HepG2 (cell line): ENCODE measurements around the gene RNLS. TPM values are rescaled to one million over a fixed set of nuclear protein-coding genes. Genes with fewer than 3 reads are reported as not detected.

Experiments used
- ATAC-seq: fragments of 200-7000 bp; cut with Tn5 transposase; 3 replicates; pipeline ENCODE4 v1.9.1; 2020; ENCODE audit warnings: mild to moderate bottlenecking, moderate library complexity
- BruUV-seq: library from RNA; stranded (reverse); fragments of 400-500 nt; replicated peaks from 2 replicates; lab custom pipeline; 2021; lab: Mats Ljungman, UMichigan
- CTCF ChIA-PET: fragments of 300-600 bp; formaldehyde crosslinking; extraction: SDS; loops from one replicate; lab custom pipeline; 2021; ENCODE audit warnings: low total read pairs, inconsistent platforms, low intra/inter-chr PET ratio; lab: Yijun Ruan, JAX
- POLR2A ChIA-PET: fragments of 350-600 bp; sonication (Branson Sonifier 250); formaldehyde crosslinking; loops from one replicate; lab custom pipeline; 2020; ENCODE audit warnings: antibody characterized with exemption, inconsistent platforms; lab: Yijun Ruan, JAX
- DNase-seq: peaks from one replicate; pipeline ENCODE4 v3.0.0-alpha.2; 2015; ENCODE audit warnings: low spot score
- FAIRE-seq: peaks from 3 replicates; lab custom pipeline; 2011; peaks lifted over from hg19 to GRCh38; lab: Jason Lieb, UNC
- H2AFZ ChIP-seq: one replicate; pipeline ENCODE4 v1.6.1; 2011; ENCODE audit warnings: low read length, inconsistent platforms
- H3K27ac ChIP-seq: fragments of 300-600 bp; 3 replicates; pipeline ENCODE4 v1.8.0; 2011; ENCODE audit warnings: mixed run types, mild to moderate bottlenecking, mixed read lengths, low read length, inconsistent platforms; ENCODE audit not compliant: insufficient read depth; ENCODE audit errors: extremely low read length
- H3K27me3 ChIP-seq, 2 experiments: fragments of 200-600 bp in 1 of 2; 2 replicates in 1 of 2; 3 replicates in 1 of 2; pipeline versions ENCODE4 v1.6.0 to v1.8.0; 2011; ENCODE audit warnings: low read length in 2 of 2, mild to moderate bottlenecking in 2 of 2, moderate library complexity in 2 of 2, inconsistent platforms in 1 of 2; ENCODE audit not compliant: insufficient read depth in 2 of 2, control insufficient read depth in 1 of 2
- H3K36me3 ChIP-seq, 2 experiments: fragments of 200-600 bp in 1 of 2; replicated peaks in 1 of 2; 2 replicates in 1 of 2; 3 replicates in 1 of 2; pipeline versions ENCODE4 v1.5.1 to v1.8.0; 2011; ENCODE audit warnings: low read length in 2 of 2, inconsistent platforms in 1 of 2; ENCODE audit not compliant: insufficient read depth in 2 of 2, control insufficient read depth in 1 of 2
- H3K4me1 ChIP-seq: 2 replicates; pipeline ENCODE4 v1.5.1; 2012; ENCODE audit warnings: low read length, inconsistent platforms; ENCODE audit not compliant: insufficient read depth
- H3K4me2 ChIP-seq: 2 replicates; pipeline ENCODE4 v1.6.0; 2011; ENCODE audit warnings: low read depth, low read length, inconsistent platforms
- H3K4me3 ChIP-seq, 3 experiments: fragments of 200-600 bp in 1 of 3; sonication (generic), shearing (Covaris generic) in 1 of 3; replicated peaks in 1 of 3; 2 replicates each; pipeline ENCODE4 v1.5.1; 2011 to 2016; ENCODE audit warnings: low read length in 3 of 3, inconsistent platforms in 2 of 3, low read depth in 2 of 3, mild to moderate bottlenecking in 2 of 3, control low read depth in 1 of 3, mixed read lengths in 1 of 3; ENCODE audit not compliant: insufficient read depth in 1 of 3
- H3K79me2 ChIP-seq: one replicate; pipeline ENCODE4 v1.6.1; 2011; ENCODE audit warnings: low read length, inconsistent platforms; ENCODE audit not compliant: insufficient read depth
- H3K9ac ChIP-seq: 2 replicates; pipeline ENCODE4 v1.6.0; 2011; ENCODE audit warnings: mild to moderate bottlenecking, low read depth, low read length, inconsistent platforms; ENCODE audit not compliant: insufficient read depth
- H3K9me3 ChIP-seq: 2 replicates; pipeline ENCODE4 v1.5.1; 2012; ENCODE audit warnings: mild to moderate bottlenecking, low read length
- H4K20me1 ChIP-seq: 2 replicates; pipeline ENCODE4 v1.6.0; 2011; ENCODE audit warnings: inconsistent platforms, mild to moderate bottlenecking, low read length, moderate library complexity; ENCODE audit not compliant: insufficient read depth
- ARNT ChIP-seq: fragments of 450-650 bp; IDR thresholded peaks from 2 replicates; pipeline ENCODE4 v1.6.1; 2017
- CREB1 ChIP-seq, 2 experiments: fragments of 450-650 bp in 1 of 2; IDR thresholded peaks; 2 replicates each; pipeline ENCODE4 v1.6.1; 2016 to 2017; ENCODE audit warnings: control low read depth in 1 of 2, mild to moderate bottlenecking in 1 of 2, missing compliant biosample characterization in 1 of 2, missing genetic modification characterization in 1 of 2
- FOXO1 ChIP-seq: sonication (generic); formaldehyde crosslinking; IDR thresholded peaks from 2 replicates; pipeline ENCODE4 v1.4.0; 2020; ENCODE audit warnings: missing genetic modification reagents
- GLI4 ChIP-seq: sonication (generic); formaldehyde crosslinking; IDR thresholded peaks from 2 replicates; pipeline ENCODE4 v1.5.1; 2020; ENCODE audit warnings: missing genetic modification reagents, mild to moderate bottlenecking, moderate library complexity, borderline replicate concordance
- HDAC2 ChIP-seq: sonication (generic); formaldehyde crosslinking; IDR thresholded peaks from 2 replicates; pipeline ENCODE4 v1.4.0; 2020; ENCODE audit warnings: missing genetic modification reagents
- HNF4G ChIP-seq, 2 experiments: sonication (generic) in 1 of 2; formaldehyde crosslinking in 1 of 2; IDR thresholded peaks; 2 replicates each; pipeline versions ENCODE4 v1.4.0 to v1.6.1; 2011 to 2020; ENCODE audit warnings: borderline replicate concordance in 2 of 2, low read depth in 2 of 2, mild to moderate bottlenecking in 2 of 2, low read length in 1 of 2, missing genetic modification reagents in 1 of 2, moderate library complexity in 1 of 2
- KAT8 ChIP-seq: IDR thresholded peaks from 2 replicates; pipeline ENCODE4 v1.6.1; 2016; ENCODE audit warnings: missing genetic modification reagents, missing compliant biosample characterization
- NR1H2 ChIP-seq: sonication (generic); formaldehyde crosslinking; IDR thresholded peaks from 2 replicates; pipeline ENCODE4 v1.8.1; 2022; ENCODE audit warnings: low read depth, missing genetic modification reagents, borderline replicate concordance
- PRPF4 ChIP-seq: fragments of 200-400 bp; formaldehyde crosslinking; IDR thresholded peaks from 2 replicates; pipeline ENCODE4 v1.6.1; 2016; ENCODE audit warnings: low read length, low read depth; ENCODE audit not compliant: poor library complexity, severe bottlenecking
- SAFB2 ChIP-seq: sonication (generic); formaldehyde crosslinking; IDR thresholded peaks from 2 replicates; pipeline ENCODE4 v1.5.1; 2020; ENCODE audit warnings: missing genetic modification reagents, low read depth, mild to moderate bottlenecking, borderline replicate concordance
- XBP1 ChIP-seq: sonication (generic); formaldehyde crosslinking; IDR thresholded peaks from 2 replicates; pipeline ENCODE4 v1.5.0; 2020; ENCODE audit warnings: missing genetic modification reagents
- ZNF432 ChIP-seq: sonication (generic); formaldehyde crosslinking; IDR thresholded peaks from 2 replicates; pipeline ENCODE4 v1.5.0; 2020; ENCODE audit warnings: missing genetic modification reagents, mild to moderate bottlenecking, borderline replicate concordance
- ZNF558 ChIP-seq: sonication (generic); formaldehyde crosslinking; IDR thresholded peaks from 2 replicates; pipeline ENCODE4 v1.9.0; 2022; ENCODE audit warnings: mild to moderate bottlenecking, missing genetic modification reagents, borderline replicate concordance
- ZNF570 ChIP-seq: sonication (generic); formaldehyde crosslinking; IDR thresholded peaks from 2 replicates; pipeline ENCODE4 v1.4.0; 2020; ENCODE audit warnings: mild to moderate bottlenecking, missing genetic modification reagents, borderline replicate concordance
- ZNF772 ChIP-seq: sonication (generic); formaldehyde crosslinking; IDR thresholded peaks from 2 replicates; pipeline ENCODE4 v1.5.0; 2020; ENCODE audit warnings: mild to moderate bottlenecking, missing genetic modification reagents
- ZSCAN25 ChIP-seq: sonication (generic); formaldehyde crosslinking; IDR thresholded peaks from 2 replicates; pipeline ENCODE4 v1.8.0; 2022; ENCODE audit warnings: mild to moderate bottlenecking, missing genetic modification reagents
- WGBS: methylation state at CpG from one replicate; pipeline ENCODE4 v1.1.6; 2017; ENCODE audit warnings: low lambda C conversion rate; 5-methylcytosine and 5-hydroxymethylcytosine counted together
- in situ Hi-C: cut with HindIII; loops from 2 replicates; pipeline ENCODE4 v1.10.0; 2017; ENCODE audit warnings: low pct_unique_long_range_greater_than_20kb; ENCODE audit not compliant: extremely low pct_ligation_motif_present
- intact Hi-C: fragments of 100-400 bp; cut with micrococcal nuclease; formaldehyde crosslinking; loops from one replicate; pipeline ENCODE4 v1.10.0; 2022; ENCODE audit not compliant: unreplicated experiment
- polyA plus RNA-seq, 8 experiments: library from polyadenylated mRNA; depleted of rRNA in 3 of 8; stranded (reverse) in 7 of 8; unstranded in 1 of 8; fragments of >200 nt; fragmentation: Illumina TruSeq in 4 of 8; extraction: Trizol in 4 of 8; gene quantifications; 2 replicates each; pipeline versions ENCODE4 v1.2.1 to v1.2.3, GENCODE V29; 2011 to 2016; ENCODE audit warnings: low read depth in 4 of 8, missing spikeins in 1 of 8, mixed read lengths in 1 of 8; ENCODE audit not compliant: insufficient read depth in 1 of 8
- total RNA-seq, 5 experiments: library from RNA; depleted of rRNA; stranded (reverse); fragments of >200 nt; fragmentation: Illumina TruSeq; extraction: Trizol; gene quantifications; 2 replicates each; pipeline ENCODE4 v1.2.3, GENCODE V29; 2016; ENCODE audit warnings: low read depth in 1 of 5

RNLS gene
- total and polyA plus RNA-seq, 2 of the 13 experiments (the other 11 are each of a cell fraction or from before 2014, with no cell fraction given) = not detected

GRCh38 chr10:88623835-88624234 is 40.7 kb upstream of the RNLS start:
- Histone ChIP-seq H3K4me3 (no peak overlapping the region), H3K9ac (no peak overlapping the region), H2AFZ (no peak overlapping the region), H3K27ac (no peak overlapping the region), H3K9me3 (no peaks in the 10 kb centered on the region), H3K79me2 (no peaks in the 10 kb centered on the region), H3K4me2 (no peak overlapping the region), H3K36me3 (no peaks in the 10 kb centered on the region), H3K27me3 (no peaks in the 10 kb centered on the region), H4K20me1 (no peaks in the 10 kb centered on the region), H3K4me1 (no peaks in the 10 kb centered on the region)
- in situ Hi-C loops = no loop called here
- BruUV-seq = no TSS peak
- ATAC-seq (no peak), FAIRE-seq (no peak), DNase-seq (no peak)
- TF ChIP-seq HDAC2 (no peak), ZNF432 (CRISPR knock-in tag) (no peak), FOXO1 (CRISPR knock-in tag) (no peak), KAT8 (CRISPR knock-in tag) (no peak), ZSCAN25 (CRISPR knock-in tag) (no peak), GLI4 (CRISPR knock-in tag) (no peak), PRPF4 (no peak), CREB1 (IDR thresholded peaks at IDR 0.05) (no peak), CREB1 (CRISPR knock-in tag; IDR thresholded peaks at IDR 0.05) (no peak), SAFB2 (CRISPR knock-in tag) (no peak), ARNT (no peak), NR1H2 (CRISPR knock-in tag) (no peak), HNF4G (IDR thresholded peaks at IDR 0.05; ENCODE audit: borderline replicate concordance, low read depth, low read length) (no peak), HNF4G (CRISPR knock-in tag; IDR thresholded peaks at IDR 0.05; ENCODE audit: borderline replicate concordance, low read depth) (no peak), XBP1 (CRISPR knock-in tag) (no peak), ZNF570 (CRISPR knock-in tag) (no peak), ZNF772 (CRISPR knock-in tag) (no peak), ZNF558 (CRISPR knock-in tag) (no peak)
- intact Hi-C loops = no loop called here
- CTCF ChIA-PET = no interaction called here
- 0% methylated on average over 2 of the region's 2 CpGs for WGBS
- POLR2A ChIA-PET = no interaction called here
